ENCODE data around the gene PYGM. TPM values are rescaled to one million over a fixed set of nuclear protein-coding genes. Genes with fewer than 3 reads are reported as not detected.

The PYGM gene
- total RNA-seq, 2 donors from 2014 or later: 31.3 to 48.6 TPM

DNA sequence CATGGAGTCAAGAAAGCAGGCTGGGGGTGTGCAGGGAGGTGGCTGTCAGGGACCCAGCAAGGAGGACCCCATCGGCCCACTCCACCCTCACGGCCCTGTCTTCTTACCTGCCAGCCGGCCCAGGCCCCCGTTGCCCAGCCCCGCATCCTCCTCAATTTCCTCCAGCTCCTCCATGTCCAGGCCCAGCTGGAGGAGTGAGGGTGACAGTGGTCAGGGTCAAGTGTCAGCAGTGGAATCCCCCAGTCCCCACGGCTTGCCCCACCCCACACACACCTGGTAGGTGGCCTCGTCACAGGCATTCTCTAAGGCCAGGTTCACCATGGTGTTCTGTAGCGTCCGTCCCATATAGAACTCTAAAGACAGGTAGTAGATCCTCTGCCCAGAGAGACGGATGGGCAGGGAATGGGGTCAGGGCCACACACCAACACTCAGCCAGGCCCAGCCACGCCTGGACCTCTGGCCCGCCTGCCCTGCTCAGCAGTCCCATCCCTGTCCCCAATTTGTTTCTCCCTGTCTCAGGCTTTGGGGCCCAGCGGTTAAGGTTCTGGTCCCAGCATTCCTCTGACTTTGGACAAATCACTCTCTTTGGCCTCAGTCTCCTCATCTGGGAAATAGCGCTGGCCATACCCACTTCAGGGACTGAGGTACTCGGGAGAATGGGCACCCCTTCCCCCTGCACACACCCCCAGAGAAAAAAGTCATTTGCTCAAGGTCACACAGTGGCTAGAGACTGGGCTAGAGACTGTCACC lies 1.3 kb downstream of the PYGM start:
- ATAC-seq (no peak), DNase-seq (no peak)
- intact Hi-C loops (cut with DNase I): no loop called here

DNA sequence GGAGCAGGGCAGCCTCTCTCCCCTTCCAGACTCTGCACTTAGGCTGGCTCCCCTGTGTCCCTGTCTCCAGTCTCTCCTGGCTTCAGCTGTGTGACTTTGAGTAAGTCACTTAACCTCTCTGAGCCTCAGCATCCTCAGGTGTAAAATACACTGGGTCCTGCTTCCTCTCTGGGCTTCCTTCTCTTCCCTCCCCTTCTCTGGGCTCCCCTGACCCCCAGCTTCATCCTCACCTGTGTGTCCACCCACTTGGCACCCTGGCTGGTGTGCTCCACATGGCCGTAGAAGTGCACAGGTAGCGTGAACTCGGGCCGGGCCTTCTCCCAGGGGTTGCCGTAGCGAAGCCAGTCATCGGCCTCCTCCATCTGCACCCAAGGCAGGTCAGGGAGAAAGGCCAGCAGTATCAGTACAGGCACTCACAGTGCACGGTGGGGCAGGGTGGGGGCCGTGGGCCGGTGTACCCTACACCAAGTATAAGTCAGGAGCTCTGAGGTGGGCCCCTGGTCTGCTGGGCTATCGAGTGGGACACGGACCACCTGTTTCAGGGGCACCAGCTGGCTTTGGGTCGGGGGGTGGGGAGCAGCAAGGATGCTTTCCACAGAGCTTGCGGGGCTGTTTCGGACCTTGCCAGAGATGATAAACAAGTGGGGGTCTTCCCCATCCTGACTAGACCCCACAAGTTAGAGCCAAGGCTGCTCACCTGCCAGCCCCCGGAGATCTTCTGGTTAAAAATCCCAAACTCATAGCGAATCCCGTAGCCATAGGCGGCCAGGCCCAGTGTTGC lies 2.0 kb downstream of the PYGM start:
- intact Hi-C loops (cut with DNase I): no loop called here
- DNase-seq: peak; percentile 19
- ATAC-seq: no peak

DNA sequence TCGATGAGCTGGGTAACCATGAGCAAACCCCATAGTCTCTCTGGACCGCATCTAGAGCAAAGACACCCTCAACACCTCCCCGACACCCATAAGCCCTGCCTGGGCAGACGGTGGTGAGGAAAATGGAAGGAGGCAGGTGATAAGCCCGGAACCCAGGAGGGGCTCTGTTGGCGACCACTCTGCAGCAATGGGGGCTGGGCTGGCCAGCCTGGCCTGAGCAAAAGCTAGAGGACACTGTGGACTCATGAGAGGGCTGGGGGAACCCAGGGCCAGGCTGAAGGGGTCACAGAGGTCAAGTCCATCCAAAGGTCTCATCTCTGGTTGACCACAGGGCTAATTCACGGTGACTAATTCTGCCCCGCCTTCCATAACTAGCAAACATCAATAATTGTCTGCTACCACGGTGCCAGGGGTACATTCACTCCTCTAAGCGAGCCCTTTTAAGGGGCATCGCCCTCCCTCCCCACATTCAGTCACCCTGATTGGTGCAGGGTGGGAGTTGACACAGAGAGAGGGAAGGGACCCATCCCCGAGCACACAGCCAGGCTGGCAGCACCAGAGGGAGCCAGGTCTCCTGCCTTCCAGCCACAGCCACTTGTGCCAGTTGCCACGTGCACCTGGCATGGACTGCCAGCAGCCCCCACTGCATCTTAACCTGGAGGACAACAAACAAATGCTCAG lies 4.0 kb downstream of the PYGM start:
- intact Hi-C loops (cut with DNase I): no loop called here
- peak; percentile 11 for DNase-seq
- ATAC-seq: no peak

DNA sequence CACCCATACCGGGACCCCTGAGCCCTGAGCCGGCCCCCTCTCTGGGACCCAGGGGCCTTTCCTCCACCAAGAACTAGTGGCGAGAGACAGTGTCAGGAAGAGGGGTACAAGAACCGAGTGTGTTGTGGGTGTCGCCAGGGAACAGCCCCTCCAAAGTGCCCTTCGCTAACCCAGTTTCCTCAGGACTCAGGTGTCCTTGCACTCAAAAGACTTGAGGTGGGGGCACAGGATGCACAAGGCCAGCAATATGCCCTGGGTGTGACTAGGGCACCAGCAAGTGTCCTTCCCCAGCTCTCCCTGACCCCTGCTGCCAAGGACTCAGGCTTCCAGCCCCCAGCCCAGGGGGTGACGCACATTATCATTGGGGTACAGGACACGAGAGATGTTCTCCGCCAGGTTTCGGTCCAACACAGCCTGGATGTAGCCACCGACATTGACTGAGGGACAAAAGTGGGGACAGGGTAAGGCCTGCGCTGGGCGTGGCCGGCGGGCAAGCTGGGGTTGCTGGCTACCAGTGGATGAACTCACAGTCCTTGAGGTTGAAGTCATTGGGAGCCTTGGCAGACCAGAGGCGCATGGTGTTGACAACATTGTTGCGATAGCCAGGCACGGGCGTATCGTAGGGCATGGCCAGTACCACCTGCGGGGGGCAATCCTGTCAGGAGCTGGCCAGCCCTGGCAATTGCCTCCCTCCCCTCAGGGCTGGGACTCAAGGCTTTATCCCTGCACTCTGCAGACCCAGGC lies 4.7 kb downstream of the PYGM start:
- ATAC-seq (no peak), DNase-seq (peak; percentile 17)
- intact Hi-C loops (cut with DNase I): no loop called here

DNA sequence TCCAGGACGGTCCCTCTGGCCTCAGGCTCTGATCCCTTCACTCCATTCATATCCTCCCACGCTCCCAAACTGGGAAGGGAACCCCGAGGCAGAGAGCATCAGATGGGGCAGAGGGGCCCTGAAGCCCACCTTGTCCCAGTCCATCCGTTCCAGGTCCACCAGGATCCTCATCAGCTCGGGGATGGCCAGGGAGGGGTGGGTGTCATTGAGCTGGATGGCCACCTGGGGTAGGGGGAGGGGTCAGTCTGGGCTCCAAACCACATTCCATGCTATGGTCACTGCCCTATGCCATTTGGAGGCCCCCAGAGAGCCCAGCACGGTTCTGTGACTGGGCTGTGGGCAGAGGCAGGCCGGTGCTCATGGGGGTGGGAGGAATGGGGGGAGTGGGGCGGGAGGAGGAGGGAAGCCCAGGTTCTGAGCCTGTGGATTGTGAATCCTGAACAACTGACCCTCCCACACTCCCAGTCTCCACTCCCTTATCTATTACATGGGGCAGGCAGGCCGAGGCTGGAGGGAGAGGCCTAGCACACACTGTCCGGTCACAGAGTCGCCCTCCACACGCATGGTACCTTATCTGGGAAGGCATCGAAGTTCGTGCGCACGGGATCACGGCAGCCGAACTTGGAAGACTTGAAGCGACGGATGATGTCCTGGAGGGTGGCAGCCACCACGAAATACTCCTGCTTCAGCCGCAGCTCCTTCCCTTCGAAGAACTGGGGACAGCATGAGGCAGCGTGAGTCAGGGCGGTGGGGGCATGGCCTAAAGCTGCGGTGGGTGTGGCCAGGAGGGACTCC lies 5.5 kb downstream of the PYGM start:
- ATAC-seq: no peak
- intact Hi-C loops (cut with DNase I): no loop called here
- no peak for DNase-seq

DNA sequence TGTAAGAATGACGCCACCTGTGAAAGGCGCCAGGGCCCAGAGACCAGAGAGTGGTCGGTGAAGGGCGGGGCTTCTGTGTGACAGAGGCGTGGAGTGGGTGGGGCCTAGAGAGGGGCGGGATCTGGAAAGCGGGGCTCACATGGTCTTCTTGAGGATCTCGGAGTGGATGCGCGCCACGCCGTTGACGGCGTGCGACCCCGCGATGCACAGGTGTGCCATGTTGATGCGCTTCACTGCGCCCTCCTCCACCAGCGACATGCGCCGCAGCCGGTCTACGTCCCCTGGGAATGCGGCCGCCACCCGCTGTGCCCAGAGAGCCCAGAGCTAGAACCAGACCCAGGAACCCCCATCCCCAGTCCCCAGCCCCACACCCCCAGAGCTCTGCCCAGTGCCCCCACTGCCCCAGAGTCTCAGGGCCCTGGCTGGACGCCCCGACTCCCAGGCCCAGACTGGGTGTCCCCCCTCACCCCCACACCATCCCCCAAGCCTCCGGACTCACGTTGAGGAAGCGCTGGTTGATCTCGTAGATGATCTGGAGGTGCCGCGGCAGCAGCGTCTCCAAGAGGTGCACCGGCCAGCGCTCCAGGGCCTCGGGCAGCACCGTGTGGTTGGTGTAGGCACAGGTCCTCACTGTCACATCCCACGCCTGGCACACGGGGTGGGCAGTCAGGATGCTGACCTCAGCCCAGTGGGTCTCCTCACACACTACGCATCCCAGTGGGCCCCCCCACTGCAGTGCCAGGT lies 6.2 kb downstream of the PYGM start:
- no peak for ATAC-seq
- intact Hi-C loops (cut with DNase I): no loop called here
- peak; percentile 20 for DNase-seq

DNA sequence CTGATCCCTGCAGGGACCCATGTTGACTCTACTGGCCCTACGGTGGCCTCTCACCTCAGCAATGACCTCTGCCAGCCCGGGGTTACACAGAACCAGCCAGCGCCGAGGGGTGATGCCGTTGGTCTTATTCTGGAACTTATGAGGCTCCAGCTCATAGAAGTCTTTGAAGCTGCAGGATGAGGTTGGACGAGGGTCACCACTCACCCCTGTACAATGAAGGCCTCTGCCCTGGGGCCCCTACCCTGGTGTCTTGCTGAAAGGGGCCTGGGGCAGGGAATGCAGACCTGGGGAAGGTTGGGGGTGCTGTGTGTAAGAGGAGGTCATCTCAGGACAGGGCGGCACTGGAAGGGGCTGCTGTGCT lies 6.8 kb downstream of the PYGM start:
- intact Hi-C loops (cut with DNase I): no loop called here
- DNase-seq (no peak), ATAC-seq (no peak)

DNA sequence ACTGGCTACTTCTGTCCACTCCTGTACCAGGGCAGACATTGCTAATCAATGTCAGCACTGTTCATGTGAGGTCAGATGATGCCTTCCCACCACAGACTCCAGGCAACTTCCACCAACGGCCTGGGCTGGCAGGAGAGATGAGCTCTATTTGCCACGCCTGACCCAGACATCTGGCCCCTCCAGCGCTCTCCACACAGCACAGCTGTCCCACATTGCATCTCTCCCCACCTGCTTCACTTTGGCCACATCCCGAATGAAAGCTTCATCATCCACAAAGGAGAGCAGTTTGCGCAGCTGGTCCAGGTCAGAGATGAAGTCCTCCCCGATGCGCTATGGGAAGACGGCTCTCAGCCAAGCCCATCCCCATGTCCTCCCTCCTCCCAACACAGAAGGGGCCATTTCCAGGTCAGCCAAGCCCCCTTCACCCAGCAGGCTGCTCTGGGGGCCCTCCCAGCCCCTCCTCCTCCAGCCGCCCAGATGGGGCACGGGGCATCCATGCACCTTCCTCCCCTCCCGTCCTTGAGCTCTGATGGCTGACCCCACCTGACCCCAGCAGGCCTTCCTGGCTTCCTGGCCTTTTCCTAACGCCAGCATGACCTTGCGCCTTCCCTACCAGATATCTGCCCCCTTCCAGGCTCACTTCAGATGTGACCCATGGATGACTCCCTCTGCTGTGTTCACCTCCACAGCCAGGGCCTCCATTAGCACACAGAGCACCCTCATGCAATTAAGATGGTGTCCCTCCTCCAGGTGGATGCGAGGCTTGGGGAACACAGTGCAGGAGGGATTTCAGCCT lies 7.4 kb downstream of the PYGM start:
- ATAC-seq (no peak), DNase-seq (no peak)
- intact Hi-C loops (cut with DNase I): no loop called here

DNA sequence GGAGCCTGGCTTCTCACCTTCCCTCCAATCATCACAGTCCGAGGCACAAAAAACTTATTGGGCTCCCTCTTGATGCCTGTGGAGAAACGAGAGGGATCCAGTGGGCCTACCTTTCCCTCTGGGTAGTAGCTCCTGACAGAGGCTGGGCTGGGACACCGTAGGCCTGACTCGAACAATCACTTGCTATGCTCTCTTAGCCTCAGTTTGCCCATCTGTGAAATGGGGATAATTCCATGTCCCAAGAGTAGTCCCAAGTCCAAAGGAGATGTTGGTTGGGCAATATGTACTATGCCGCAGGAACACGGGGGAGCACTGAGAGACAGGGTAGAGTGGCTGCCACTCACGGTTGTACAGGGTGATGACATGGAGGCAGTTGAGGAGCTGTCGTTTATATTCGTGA lies 8.2 kb downstream of the PYGM start:
- intact Hi-C loops (cut with DNase I): no loop called here
- DNase-seq (no peak), ATAC-seq (no peak)

DNA sequence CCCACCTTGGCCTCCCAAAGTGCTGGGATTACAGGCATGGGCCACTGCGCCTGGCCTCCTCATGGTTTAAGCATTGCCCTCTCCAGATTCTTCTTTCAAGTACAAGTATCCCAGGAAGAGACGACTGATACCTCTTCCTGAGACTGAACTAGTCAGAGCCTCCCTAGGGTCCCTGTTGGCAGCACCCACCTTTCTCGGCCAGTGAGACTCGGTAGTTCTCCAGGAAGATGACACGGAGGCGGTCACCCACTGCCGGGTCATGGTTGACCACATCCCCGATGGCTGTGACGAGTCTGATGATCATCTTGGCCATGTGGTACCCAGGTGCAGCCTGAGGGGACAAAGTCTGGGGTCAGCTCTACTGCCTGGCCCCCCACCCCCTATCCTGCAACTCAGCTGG lies 8.6 kb downstream of the PYGM start:
- DNase-seq (no peak), ATAC-seq (no peak)
- intact Hi-C loops (cut with DNase I): no loop called here

DNA sequence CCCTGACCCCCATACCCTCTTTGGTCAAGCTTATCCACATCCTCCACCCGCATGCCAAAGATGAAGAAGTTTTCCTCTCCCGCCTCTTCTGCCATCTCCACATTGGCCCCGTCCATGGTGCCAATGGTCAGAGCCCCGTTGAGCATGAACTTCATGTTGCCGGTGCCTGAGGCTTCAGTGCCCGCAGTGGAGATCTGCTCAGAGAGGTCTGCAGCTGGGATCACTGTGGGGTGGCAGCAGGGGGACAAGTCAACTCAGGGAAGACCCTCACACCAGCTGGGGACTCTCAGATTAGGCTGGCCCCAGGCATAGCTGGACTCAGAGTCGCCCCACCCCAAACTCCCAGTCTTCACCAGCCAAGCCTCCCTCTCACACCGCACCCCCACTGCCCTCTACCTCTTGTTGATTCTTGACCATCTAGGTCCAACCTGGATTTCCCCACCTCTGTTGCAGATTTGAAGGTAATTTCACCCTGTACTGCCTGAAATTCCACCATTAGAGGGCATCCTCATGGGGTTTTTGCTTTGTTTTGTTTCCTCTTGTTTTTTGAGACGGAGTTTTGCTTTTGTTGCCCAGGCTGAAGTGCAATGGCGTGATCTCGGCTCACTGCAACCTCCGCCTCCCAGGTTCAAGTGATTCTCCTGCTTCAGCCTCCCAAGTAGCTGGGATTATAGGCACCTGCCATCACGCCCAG lies 9.3 kb downstream of the PYGM start:
- intact Hi-C loops (cut with DNase I): no loop called here
- DNase-seq (no peak), ATAC-seq (no peak)

DNA sequence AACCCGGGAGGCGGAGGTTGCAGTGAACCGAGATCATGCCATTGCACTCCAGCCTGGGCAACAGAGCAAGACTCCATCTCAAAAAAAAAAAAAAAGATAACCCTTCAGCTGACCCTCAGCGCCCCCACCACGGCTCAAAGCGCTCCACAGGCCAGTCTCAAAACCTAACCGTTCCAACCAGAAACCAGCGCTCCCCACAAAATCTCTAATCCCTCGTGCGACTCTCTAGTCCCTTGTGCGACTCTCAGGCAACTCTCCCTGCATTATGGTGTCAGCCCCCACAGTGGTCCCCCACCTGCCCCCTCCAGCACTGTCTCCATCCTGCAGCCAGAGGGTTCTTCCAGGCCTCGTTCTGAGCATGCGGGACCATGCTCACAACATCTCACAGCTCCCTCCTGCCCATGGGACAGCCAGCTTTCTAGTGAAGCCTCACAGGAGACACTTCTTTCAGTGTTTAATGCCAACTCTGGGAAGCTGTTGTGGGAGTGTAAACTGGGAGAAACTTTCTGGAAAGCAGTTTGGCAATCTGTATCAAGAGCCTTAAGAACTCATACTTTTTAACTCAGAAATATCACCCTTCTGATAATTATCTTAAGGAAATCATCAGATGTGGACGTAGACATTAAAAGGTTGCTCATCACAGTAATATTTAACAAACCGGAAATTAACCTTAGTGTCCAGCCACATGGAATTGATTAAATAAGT lies 11.7 kb downstream of the PYGM start:
- DNase-seq: no peak
- intact Hi-C loops (cut with DNase I): no loop called here
- ATAC-seq: no peak

DNA sequence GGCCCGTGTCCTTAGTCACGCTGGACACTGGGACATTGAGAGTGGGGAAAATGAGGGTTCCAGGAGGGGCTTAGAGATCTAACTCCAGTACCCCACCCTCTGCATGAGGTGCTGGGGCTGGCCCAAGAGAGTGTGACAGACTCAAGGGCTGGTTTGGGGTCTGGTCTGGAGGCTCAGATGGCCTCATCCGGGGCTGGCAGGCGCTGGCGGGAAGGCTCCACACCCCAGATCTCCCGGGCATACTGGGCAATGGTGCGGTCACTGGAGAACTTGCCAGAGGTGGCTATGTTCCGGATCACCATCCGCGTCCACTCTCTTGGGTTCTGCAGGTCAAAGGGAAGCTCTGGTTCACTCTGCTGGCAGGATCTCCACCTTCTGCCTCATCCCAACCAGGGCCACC lies 13.3 kb downstream of the PYGM start:
- intact Hi-C loops (cut with DNase I): no loop called here
- DNase-seq (no peak), ATAC-seq (no peak)

DNA sequence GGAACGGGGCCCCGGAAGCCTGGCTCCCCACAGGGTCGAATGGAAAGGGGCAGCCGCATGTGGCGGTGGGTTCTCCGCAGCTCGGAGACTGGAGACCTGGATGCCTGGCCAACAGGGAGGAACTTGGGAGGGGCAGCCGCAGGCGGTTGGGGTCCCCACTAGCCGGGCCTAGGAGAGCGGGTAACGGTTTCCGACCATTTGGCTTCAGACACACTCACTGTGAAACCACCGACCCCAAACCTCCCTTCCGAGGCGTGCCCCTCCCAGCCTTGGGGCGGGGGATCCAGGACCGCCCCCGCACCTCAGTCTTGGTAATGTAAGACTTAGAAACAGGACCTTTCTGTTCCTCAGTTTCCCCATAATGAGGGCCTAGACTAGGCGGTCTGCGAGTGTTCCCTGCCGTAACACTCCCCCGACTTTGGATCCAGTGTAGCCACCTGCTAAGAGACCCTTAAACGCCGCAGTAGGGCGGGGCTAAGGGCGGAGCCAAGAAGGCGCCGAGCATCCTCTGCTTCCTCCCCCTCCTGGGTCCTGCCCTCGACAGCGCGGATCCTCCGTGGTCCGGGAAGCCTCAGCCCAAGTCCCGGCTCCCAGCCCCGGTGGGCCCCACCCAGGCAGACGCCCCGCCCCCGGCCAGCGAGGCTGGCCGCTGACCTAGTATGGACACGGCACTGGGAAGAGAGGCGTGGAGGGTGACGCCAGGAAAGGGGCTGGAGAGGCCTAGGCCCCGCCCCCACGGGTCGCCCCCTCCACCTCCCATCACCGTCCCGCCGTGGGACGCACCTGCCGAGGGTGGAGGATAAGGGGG lies 14.0 kb downstream of the PYGM start:
- DNase-seq (peak; percentile 93), ATAC-seq (peak; percentile 67 to 85)
- intact Hi-C loops (cut with DNase I): no loop called here

DNA sequence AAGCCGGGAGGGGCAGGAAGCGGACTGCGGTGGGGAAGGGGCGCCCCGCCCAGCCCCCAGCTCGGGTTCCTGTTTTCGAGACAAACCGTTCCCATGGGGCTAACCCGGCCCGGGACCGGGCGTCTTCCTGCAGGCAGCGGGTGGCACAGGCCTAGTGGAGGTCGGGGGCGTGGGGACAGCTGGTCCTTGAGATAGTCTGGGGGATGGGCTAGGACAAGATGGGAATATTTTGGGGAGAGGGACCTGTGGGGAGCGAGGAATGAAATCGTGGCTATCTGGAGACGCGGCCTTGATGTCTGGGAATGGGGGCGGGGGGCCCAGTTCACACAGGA lies 14.6 kb downstream of the PYGM start:
- peak; percentile 84 for DNase-seq

More for the DNA sequence above, 14.6 kb downstream of the PYGM start:
- ATAC-seq: peak; percentile 9 to 10
- intact Hi-C loops (cut with DNase I): no loop called here

All from left cardiac atrium (tissue), 4 donors.